DND-41 (cell line): ENCODE data around the gene TCF4.

Experiments
- EZH2 ChIP-seq: IDR thresholded peaks from 3 replicates; pipeline ENCODE4 v1.6.1; 2012; ENCODE audit warnings: borderline replicate concordance, low read depth, mild to moderate bottlenecking, moderate library complexity, low read length, inconsistent platforms; ENCODE audit not compliant: severe bottlenecking
- TF ChIP-seq, protein P1 (sequence below): IDR thresholded peaks from 2 replicates; pipeline ENCODE4 v1.5.1; 2012; ENCODE audit warnings: borderline replicate concordance, low read length, moderate library complexity, mild to moderate bottlenecking; ENCODE audit not compliant: poor library complexity, severe bottlenecking; ENCODE audit errors: extremely low read depth

DNA sequence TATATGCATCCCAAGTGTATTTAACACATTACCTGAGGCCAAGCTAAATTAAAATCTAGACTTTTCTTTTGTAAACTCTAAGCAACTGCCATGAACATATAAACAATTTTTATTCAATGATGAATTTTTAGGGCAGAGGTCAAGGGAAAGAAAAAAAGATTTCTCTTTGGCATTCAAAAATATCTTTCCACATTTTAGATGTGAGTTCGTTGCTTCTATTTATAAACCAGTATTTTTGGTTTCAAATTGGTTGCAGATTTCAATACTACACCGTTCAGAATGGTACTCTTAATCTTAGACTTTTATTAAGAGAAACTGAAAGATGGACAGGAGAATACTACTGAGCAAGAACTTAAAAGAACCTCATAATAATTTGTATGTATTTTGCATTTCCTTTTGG, 335.1 kb downstream of the TCF4 start:
- TF ChIP-seq, protein P1, sequence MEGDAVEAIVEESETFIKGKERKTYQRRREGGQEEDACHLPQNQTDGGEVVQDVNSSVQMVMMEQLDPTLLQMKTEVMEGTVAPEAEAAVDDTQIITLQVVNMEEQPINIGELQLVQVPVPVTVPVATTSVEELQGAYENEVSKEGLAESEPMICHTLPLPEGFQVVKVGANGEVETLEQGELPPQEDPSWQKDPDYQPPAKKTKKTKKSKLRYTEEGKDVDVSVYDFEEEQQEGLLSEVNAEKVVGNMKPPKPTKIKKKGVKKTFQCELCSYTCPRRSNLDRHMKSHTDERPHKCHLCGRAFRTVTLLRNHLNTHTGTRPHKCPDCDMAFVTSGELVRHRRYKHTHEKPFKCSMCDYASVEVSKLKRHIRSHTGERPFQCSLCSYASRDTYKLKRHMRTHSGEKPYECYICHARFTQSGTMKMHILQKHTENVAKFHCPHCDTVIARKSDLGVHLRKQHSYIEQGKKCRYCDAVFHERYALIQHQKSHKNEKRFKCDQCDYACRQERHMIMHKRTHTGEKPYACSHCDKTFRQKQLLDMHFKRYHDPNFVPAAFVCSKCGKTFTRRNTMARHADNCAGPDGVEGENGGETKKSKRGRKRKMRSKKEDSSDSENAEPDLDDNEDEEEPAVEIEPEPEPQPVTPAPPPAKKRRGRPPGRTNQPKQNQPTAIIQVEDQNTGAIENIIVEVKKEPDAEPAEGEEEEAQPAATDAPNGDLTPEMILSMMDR, result no peak
- TF ChIP-seq EZH2, result no peak
